BJ (cell line): ENCODE results near the gene AHI1. TPM values are rescaled to one million over a fixed set of nuclear protein-coding genes. Genes with fewer than 3 reads are reported as not detected.

Source experiments
- CTCF ChIA-PET: fragments of 350-600 bp; formaldehyde crosslinking; extraction: SDS; loops from one replicate; lab custom pipeline; 2021; ENCODE audit warnings: antibody characterized with exemption, inconsistent platforms; lab: Yijun Ruan, JAX
- POLR2A ChIA-PET: fragments of 300-600 bp; sonication (Branson Sonifier 250); formaldehyde crosslinking; extraction: SDS; loops from one replicate; lab custom pipeline; 2021; ENCODE audit warnings: antibody characterized with exemption; lab: Charles Lee
- DNase-seq: peaks from one replicate; pipeline ENCODE4 v3.0.0-alpha.2; 2011; ENCODE audit warnings: low read depth
- H3K27me3 ChIP-seq: 2 replicates; pipeline ENCODE4 v1.6.0; 2011; ENCODE audit warnings: low read length; ENCODE audit not compliant: control insufficient read depth, insufficient read depth
- H3K36me3 ChIP-seq: 2 replicates; pipeline ENCODE4 v1.5.1; 2011; ENCODE audit warnings: low read length; ENCODE audit not compliant: control insufficient read depth, insufficient read depth
- H3K4me3 ChIP-seq: 2 replicates; pipeline ENCODE4 v1.5.1; 2011; ENCODE audit warnings: low read depth, mild to moderate bottlenecking, control low read depth, low read length
- CTCF ChIP-seq: IDR thresholded peaks from 2 replicates; pipeline ENCODE4 v1.5.1; 2011; ENCODE audit warnings: low read depth, mild to moderate bottlenecking, control low read depth, inconsistent platforms, low read length, moderate library complexity; ENCODE audit not compliant: insufficient read depth
- polyA plus RNA-seq: library from polyadenylated mRNA; depleted of rRNA; stranded (reverse); fragments of >200 nt; gene quantifications from 2 replicates; pipeline ENCODE4 v1.2.3, GENCODE V29; 2011

AHI1 gene
- polyA plus RNA-seq, 1 experiment: 7.9 TPM

GRCh38 chr6:135506270-135506997 lies 8.9 kb upstream of the AHI1 start:
- Histone ChIP-seq H3K27me3 (no peaks in the 10 kb centered on the region), H3K4me3 (no peak overlapping the region), H3K36me3 (no peaks in the 10 kb centered on the region)
- CTCF ChIA-PET: interaction anchor here (0.6 to 2.0 kb wide), 11 partner anchors 14 to 1458 kb away, joined by 3 to 6 read pairs (median 3); partner anchors contain the start of gene BCLAF1
- TF ChIP-seq CTCF: peak; percentile 49
- POLR2A ChIA-PET: no interaction called here
- no peak for DNase-seq

GRCh38 chr6:135505648-135506047 lies 8.1 kb upstream of the AHI1 start:
- ChIA-PET POLR2A (no interaction called here), CTCF (interaction anchor here (0.8 to 1.5 kb wide), 6 partner anchors 14 to 811 kb away, joined by 3 to 4 read pairs (median 3); partner anchors contain the start of gene BCLAF1)
- no peak for DNase-seq
- Histone ChIP-seq H3K4me3 (no peak overlapping the region), H3K27me3 (no peaks in the 10 kb centered on the region), H3K36me3 (no peaks in the 10 kb centered on the region)
- TF ChIP-seq CTCF: no peak

GRCh38 chr6:135505222-135505621 lies 7.7 kb upstream of the AHI1 start:
- no peaks in the 10 kb centered on the region for H3K36me3 ChIP-seq
- H3K4me3 ChIP-seq: no peak overlapping the region
- CTCF ChIA-PET: interaction anchor here (0.8 to 1.2 kb wide), 3 partner anchors 31 to 721 kb away, joined by 3 read pairs; no protein-coding TSS in a partner anchor
- no peak for TF ChIP-seq CTCF
- DNase-seq: no peak
- H3K27me3 ChIP-seq: no peaks in the 10 kb centered on the region
- POLR2A ChIA-PET: no interaction called here

DNA sequence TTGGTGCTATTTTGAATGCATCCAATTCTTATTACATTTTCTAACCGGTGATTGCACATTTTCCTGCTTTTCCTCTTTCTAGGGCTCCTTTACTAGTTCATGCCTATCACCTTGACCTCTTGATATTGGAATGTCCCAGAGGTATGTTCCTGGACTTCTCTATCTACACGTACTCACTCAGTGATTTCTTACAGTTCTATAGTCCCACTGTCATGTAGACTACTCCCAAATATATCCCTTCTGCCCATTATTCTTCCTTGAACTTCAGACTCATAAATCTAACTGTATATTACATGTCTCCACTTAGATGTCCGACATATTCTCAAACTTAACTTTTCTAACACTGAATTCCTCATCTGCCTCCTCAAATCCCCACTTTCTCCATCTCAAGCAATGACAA lies 7.2 kb upstream of the AHI1 start:
- H3K27me3 ChIP-seq: no peaks in the 10 kb centered on the region
- ChIA-PET CTCF (no interaction called here), POLR2A (no interaction called here)
- H3K4me3 ChIP-seq: no peak overlapping the region
- no peak for TF ChIP-seq CTCF
- no peaks in the 10 kb centered on the region for H3K36me3 ChIP-seq
- DNase-seq: no peak

GRCh38 chr6:135503703-135504475 lies 6.3 kb upstream of the AHI1 start:
- Histone ChIP-seq H3K27me3 (no peaks in the 10 kb centered on the region), H3K4me3 (no peak overlapping the region), H3K36me3 (no peaks in the 10 kb centered on the region)
- TF ChIP-seq CTCF: no peak
- DNase-seq: no peak
- ChIA-PET CTCF (interaction anchor here (1.0 kb wide), 1 partner anchor 723 kb away, joined by 5 read pairs; no protein-coding TSS in a partner anchor), POLR2A (no interaction called here)
